NAMALWA (cell line): ENCODE results near the gene FBXW11.
"Not testable (repeated sequence)": the region's sequence is repeated elsewhere in the genome, so short reads cannot be mapped to it uniquely, and the experiment has no call there.

Experiments
- DNase-seq: peaks from one replicate; pipeline ENCODE4 v3.0.0-alpha.2; 2015; ENCODE audit warnings: low spot score

The FBXW11 gene

DNA sequence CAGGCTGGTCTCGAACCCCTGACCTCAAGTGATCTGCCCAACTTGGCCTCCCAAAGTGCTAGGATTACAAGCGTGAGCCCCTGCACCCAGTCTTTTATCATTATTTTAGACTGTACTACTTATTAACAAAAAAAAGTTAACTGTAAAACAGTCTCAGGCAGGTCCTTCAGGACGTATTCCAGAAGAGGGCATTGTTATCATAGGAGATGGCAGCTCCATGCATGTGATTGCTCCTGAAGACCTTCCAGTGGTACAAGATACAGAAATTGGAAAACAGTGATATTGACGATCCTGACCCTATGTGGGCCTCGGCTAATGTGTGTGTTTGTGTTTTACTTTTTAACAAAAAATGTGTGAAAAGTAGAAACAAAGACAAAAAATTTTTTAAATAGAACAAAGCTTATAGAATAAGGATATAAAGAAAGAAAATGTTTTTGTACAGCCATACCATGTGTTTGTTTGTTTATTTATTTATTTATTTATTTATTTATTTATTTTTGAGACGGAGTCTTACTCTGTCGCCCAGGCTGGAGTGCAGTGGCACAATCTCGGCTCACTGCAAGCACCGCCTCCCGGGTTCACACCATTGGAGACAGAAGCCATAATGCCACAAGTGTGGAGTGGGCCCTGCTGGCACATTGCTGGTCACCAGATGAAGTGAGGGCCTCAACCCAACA lies 13.8 kb upstream of the FBXW11 start:
- not testable (repeated sequence) for DNase-seq

DNA sequence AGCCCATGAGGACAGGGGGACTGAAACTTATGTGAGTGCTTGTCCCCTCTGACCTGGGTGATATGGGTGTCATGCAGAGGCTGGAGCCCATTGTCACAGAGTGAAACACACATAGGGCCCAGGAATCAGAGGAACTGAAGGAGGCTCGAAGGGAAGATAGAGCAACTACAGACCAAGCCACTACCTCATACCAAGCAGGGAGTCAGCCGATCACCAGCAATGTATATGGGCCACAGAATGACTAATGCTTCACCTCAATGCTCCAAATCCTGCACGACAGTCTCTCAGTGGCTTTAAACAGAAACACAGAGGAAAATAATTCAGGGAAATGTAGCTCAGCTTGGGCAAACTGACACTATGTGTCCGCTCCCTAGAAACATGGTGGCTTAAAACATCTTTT lies 8.9 kb upstream of the FBXW11 start:
- DNase-seq, result no peak

DNA sequence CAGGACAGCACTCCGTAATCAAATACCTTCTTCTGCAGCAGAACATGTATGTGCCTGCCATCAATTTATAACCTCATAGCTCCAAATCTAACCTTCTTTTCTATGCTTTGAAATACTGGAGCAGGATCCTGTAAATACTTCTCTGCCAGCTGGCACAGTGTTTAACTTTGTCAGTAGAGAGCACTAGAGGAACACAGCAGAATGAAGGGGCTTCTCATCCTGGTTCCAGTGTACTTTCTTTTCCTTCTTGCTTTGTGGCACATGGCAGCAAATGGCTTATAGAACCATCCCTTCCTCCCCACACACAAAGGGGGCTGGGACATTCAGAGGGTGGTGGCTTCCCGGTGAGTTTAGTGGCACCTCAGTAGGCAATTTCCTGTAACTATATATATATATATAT lies 3.8 kb upstream of the FBXW11 start:
- DNase-seq, result peak; percentile 17

DNA sequence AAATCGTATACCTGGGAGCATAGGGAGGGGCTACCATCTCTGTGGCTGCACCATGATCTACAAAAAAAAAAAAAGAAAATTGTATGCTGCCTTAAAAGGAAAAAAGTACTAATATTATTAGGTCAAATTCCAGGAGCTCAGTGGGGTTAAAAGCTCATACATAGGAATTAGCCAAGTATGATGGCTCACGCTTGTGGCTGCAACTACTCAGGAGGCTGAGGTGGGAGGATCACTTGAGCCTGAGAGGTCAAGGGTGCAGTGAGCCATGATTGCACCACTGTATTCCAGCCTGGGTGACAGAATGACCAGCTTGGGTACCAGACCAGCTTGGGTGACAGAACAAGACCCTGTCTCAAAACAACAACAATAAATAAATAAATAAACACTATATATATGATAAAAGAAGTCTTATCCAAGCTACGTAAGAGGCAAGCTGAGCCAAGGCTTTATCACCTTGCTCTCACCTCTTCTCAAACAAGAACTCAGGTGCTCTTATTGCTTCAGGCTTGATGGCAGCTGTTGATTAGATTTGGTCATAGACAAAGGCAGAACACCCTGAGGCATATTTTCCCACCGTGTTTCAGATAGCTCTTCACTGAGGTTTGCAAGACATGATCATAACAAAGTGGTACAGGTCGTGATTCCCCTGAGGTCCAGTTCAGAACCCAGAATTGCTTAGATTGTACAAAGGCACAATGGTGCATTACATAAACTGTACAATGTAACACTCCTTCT lies 3.3 kb upstream of the FBXW11 start:
- DNase-seq, result no peak

DNA sequence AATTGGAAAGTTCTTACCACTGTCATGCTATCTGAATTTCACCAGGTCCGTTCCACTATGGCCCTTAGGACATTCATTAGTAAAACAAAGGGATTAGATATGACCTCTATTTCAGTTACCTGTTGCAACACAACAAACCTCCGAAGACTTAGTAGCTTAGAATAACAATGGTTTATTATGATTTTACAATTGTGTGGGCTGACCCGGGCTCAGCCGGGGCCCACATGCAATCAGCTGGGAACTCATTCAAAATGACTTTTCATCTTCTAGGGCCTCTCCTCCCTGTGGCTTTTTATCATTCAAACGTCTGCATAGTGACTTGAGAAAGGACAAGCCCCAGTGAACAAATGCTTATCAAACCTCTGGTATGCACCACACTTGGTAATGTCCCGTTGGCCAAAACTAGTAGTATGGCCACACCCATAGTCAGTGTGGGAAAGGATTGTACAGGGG lies 2.3 kb upstream of the FBXW11 start:
- DNase-seq, result no peak

DNA sequence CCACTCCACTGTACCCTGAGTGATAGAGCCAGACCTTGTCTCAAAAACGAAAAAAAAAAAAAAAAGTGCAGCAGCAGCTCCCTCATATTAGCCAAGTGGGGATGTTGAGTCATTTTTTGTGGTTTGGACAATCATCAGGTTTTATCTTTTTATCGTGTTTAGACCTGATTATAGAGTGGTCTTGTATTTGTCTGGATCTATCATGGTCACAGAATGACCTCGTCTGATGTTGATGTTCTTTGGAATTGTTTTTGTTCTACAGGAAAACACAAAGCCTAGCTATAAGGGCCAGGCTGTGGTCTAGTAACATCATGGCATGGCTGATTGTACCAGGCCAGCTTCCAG lies 1.6 kb upstream of the FBXW11 start:
- DNase-seq, result no peak

DNA sequence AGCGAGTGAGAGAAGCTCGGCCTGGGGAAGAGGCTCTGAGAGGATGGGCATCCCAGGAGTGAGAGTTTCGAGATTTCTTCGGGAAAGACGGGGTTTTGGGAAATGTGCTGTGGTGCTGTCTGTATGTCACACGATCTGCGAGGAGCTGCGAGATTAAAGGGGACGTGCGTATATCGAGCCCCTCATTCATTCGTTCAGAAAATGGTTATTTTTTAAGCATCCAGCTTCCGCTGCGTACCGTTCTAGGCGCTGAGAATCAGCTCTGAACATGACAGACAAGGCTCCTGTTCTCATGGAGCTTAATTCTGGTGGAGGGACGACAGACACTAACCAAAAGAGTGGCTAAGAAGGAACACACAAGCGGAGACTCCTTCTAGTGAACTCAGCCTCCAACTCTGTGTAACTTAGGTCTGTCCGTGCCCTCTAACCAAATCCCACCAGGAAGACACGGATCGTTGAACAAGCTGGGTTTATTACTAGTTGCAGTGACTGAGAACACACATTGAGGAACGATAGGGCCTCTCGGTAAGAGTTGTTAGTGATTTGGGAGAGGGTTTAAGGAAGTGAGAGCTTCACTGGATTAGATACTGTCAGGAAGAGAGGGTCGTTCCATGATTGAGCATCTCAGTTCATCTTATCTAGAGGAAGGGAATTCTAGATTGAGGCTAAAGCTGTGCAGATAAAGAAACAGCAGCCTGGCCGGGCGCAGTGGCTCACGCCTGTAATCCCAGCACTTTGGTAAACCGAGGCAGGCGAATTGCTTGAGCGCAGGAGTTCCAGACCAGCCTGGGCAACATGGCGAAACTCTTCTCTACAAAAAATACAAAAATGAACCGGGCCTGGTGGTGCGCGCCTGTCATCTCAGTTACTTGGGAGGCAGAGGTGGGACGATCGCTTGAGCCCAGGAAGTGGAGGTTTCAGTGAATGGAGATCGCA lies 1.0 kb upstream of the FBXW11 start:
- peak; percentile 59 for DNase-seq

DNA sequence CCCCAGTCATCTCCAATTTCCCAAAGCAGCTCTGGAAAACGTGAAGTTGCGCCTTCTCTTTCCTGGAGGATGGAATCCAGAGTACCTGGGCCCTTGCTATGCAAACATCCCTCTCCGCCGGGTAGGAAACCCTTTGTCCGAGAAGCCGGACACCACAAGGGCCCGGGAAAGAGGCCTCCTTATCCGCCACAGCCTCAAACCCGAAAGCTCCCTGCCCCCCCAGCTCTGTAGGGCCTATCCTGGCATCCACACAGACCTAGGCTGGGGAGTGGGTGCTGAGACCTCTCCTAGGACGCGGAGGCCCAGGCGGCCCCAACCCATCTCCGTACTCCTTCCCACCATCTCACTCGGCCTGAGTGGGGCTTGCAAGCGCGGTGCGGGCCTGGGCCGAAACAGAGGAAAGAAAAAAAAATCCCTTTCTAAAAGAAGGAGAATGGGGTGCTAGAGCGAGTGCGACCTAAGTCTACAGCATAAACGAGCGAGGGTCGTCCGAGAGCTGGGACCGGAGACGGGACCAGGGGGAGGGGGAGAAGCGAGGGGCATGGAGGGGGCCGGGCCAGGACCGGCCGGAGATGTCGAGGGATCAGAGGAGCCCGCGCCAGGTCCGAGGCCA lies 624 bp downstream of the FBXW11 start:
- DNase-seq, result peak; percentile 48

DNA sequence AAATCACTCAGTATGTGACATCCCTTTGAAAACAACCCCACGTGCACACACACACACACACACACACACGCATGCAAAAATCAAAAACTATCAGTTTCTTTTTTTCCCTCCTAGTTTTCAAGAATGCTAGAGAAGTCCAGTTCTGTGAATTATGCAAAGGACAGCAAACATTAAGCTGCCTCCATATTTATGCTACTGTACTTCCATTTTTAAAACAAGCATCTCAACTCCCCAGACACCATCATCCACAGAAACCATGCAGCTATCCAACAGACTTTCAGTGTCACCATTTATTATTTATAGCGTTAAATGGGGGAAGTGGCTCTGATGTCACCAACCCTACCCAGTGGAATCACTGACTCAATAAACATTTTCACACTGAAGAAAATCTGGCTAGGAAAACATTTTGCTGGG lies 1.6 kb downstream of the FBXW11 start:
- DNase-seq, result peak; percentile 65

DNA sequence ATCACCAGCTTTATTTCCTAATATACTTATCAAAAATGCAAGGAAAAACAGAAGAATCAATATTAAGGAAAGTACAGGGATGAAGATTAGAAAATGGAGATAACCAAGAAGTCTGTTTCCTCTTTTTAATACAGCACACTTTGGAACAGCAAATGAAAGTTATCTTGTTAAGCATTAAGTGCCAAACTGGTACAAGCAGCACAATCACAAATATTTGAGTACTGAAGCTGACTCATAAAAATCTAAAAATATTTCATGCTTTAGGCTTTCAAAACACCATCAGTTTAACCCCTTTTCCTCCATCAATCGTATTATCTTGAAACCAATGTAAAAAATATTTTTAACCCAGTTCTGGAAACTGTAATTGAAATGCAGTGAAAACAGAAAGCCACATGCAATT lies 2.7 kb downstream of the FBXW11 start:
- DNase-seq, result peak; percentile 17

DNA sequence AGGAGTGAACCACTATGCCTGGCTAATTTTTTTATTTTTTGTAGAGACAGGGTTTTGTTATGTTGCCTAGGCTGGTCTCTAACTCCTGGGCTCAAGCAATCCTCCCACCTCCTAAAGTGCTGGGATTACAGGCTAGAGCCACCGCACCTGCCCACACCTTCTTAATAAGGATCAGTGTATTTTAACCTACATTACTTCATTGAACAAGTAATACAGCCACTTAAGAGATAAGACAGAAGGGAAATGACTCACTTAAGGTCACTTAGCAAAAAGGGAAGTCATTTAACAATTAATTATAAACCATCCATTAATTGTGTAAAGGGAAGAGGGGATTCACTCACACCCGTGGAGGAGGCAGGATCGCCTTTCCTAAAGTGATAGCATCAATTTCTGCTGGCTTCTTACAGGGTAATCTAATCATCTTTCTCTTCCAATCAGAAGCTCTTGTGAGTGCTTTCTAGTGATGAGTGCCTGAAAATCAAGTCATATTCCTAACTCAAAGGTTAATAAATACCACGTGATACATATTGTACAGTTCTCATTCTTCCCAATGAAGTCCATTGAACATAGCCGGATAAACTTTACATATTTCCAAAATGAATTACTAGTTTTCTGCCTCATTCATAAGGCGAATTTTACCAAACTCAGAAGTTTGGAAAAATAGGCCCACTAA lies 3.5 kb downstream of the FBXW11 start:
- no peak for DNase-seq

DNA sequence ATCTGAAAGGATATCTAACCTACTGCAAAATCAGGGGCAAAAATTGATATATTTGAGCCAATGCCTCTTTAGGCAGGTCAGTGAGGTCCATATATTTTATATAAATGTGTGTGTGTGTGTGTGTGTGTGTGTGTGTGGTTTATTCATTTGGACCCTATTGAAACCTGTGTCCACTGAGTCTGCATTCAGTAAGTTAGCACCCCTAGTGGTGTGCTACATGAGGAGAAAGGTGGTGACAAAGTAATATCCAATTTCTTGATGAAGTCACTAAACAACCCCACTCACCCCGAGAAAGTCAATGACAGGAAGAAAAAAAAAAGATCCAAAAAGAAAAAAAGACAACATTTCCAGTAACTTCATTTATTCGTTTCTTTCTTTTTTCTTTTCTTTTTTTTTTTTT lies 4.1 kb downstream of the FBXW11 start:
- DNase-seq, result peak; percentile 71

DNA sequence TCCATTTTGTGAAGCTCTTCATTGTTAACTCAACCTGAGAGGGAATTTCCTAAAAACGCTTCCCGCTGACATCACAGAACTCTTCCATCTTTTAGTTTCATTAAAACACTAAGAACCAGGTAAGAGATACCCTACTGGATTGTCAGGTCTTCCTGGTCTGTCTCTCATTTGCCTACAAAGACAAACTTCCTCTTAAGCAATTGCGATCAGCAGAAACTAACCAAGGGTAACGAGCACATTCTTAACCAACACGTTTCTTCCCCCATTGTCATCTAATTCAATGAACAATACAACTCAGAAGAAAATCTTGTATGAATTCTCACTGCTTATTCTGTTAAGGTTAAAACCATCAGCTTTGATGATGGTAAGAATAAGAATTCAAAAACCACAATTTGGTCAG lies 6.6 kb downstream of the FBXW11 start:
- DNase-seq, result peak; percentile 62

DNA sequence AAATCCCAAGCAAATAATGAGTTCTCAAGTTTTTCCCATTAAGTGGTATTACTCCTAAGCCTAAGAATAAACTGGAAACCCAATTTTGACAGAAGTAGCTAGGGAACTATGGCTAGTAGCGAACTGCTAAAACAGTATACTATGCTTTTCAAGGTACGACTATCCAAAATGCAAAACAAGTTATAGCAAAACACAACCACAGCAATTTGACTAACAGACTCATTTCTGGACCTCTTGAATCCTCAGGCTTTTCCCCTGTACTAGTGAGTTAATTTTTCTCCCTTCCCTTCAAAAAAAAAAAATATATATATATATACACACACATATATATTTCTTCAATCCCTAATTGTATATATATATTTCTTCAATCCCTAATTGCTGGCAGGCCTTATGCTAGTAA lies 7.3 kb downstream of the FBXW11 start:
- DNase-seq, result no peak

DNA sequence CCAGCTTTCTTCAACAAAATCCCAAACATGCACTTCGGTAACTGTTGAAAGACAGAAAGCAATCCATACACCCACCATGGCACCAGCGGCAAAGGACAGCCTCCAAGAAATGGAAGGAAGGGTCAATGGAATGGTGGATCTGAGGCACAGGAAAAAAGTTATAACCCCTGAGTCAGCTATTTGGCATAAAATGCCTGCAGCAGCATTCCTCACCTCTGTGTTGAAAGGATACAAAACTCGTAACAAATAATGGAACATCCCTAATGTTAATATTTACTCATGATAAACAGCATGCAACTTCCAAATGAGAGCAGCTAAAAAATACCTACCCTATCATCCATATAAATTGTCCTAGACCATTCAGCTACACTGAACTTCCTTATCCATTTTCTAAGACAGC lies 9.4 kb downstream of the FBXW11 start:
- DNase-seq, result no peak

DNA sequence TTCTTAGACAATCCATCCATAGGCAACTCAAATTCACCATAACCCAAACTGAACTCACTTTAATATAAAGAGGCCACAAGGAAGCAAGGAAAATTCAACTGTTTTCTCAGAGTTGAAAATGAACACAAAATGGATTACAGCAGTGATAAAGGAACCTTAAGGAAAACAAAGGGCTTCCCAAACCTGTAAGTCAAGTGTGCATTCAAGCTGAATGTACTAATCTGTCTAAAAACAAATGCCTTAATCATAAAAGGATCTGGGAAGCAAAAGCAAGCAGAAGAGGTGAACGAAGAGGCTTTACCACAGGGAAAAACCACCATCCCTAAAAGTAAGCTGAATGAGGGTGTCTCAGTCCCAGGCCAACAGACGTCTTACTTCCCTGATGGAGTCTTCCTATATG lies 13.6 kb downstream of the FBXW11 start:
- no peak for DNase-seq

DNA sequence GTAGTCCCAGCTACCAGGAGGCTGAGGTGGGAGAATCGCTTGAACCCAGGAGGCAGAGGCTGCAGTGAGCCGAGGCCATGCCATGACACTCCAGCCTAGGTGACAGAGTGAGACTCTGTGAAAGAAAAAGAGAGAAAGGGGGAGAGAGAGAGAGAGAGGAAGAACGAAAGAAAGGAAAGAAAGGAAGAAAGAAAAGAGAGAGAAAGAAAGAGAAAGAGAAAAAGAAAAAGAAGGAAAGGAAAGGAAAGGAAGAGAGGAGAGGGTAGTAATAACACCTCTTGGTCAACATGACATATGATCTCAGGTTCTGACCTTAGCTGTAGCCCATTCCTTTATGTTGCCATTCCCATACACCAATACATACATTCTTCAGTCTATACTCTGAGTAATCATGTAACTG lies 14.1 kb downstream of the FBXW11 start:
- DNase-seq, result no peak

DNA sequence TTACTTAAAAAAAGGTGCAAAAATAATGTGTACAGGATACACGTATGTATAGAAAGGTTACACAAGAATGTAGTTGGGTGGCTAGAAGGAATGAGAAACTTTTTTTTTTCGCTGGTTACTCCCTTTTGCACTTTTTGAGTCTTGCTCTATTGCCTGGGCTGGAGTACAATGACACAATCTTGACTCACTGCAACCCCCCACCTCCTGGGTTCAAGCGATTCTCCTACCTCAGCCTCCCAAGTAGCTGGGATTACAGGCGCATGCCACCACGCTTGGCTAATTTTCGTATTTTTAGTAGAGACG lies 15.8 kb downstream of the FBXW11 start:
- DNase-seq, result no peak

DNA sequence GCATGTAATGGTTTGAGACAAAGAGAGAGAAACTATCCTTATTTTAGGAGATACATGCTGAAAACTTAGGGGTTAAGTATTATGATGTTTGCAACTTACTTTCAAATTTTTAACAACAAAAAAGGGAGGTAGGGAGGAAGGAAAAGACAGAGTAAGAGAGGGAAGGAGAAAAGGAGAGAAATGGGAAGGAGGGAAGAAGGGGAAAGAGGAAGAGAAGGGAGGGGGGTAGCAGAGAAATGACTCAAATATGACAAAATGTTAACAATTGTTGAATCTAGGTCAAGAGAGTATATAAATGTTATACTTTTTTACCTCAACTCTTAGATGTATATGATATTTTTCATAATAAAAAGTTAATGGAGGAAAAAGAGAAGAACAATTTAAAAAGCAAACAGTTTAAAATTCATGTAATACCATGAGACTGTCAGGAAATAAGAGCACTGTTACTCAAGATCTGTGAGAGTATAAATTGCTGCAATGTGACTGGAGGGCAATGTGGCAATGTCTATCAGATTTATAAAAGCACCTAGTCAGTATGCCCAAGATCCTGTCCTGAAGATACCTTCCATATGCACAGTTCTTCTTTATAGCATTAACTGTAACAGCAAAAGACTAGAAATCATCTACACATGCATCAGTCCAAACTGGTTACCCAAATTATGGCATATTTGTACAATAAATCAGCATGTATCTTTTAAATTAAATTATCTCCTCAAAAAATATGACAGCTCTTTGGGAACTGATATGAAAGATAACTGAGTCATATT lies 16.3 kb downstream of the FBXW11 start:
- no peak for DNase-seq

DNA sequence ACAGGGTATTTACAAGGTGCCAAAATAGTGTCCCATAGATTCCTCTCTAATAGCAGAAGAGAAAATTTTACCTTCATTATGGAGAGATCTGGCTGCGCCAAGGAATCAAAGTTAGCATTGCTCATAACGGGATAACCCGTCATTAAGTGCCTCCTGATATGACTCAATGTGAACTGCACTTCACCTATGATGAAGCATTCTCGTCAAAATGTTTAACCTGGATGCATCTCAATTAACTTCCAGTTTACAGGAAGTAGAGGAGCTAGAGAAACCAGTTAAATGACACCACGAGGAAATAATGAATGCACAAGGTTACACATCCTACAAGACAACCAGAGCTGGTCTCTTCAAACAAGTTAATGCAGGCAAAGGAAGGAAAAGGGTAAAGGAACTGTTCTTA lies 17.2 kb downstream of the FBXW11 start:
- DNase-seq, result no peak

DNA sequence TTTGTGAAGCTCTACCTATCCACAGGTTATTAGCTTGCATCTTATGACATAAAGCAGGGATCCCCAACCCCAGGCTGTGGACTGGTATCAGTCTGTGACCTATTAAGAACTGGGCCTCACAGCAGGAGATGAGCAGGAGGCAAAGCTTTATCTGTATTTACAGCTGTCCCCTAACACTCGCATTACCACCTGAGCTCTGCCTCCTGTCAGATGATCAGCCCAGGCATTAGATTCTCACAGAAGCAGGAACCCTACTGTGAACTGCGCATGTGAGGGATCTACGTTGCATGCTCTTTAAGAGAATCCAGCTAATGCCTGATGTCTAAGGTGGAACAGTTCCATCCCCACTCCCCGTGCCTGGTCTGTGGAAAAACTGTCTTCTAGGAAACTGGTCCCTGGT lies 19.7 kb downstream of the FBXW11 start:
- no peak for DNase-seq
